Measurements from ENCODE around the gene ZNF335.

Gene ZNF335

GRCh38 chr20:45976086-45976485, 4.1 kb upstream of the ZNF335 start:
- TF ChIP-seq CTCF (conservative IDR thresholded peaks at IDR 0.05; ENCODE audit: low read length) = no peak
- no peak overlapping the region for H3K4me3 ChIP-seq (ENCODE audit: low read length)
- DNase-seq (ENCODE audit: low read depth) = no peak

GRCh38 chr20:45975686-45976085, 3.7 kb upstream of the ZNF335 start:
- no peak for DNase-seq (ENCODE audit: low read depth)
- TF ChIP-seq CTCF (conservative IDR thresholded peaks at IDR 0.05; ENCODE audit: low read length) = no peak
- no peak overlapping the region for H3K4me3 ChIP-seq (ENCODE audit: low read length)

GRCh38 chr20:45974896-45975565, 3.0 kb upstream of the ZNF335 start:
- DNase-seq (ENCODE audit: low read depth) = no peak
- no peak for TF ChIP-seq CTCF (conservative IDR thresholded peaks at IDR 0.05; ENCODE audit: low read length)
- H3K4me3 ChIP-seq (ENCODE audit: low read length) = no peak overlapping the region

- no peak for TF ChIP-seq CTCF (conservative IDR thresholded peaks at IDR 0.05; ENCODE audit: low read length)
- no peak for DNase-seq (ENCODE audit: low read depth)
- H3K4me3 ChIP-seq (ENCODE audit: low read length) = peak overlapping the region; percentile 66
Measured at GRCh38 chr20:45972500-45973183, 639 bp upstream of the ZNF335 start.

GRCh38 chr20:45971425-45971674, 653 bp downstream of the ZNF335 start:
- H3K4me3 ChIP-seq (ENCODE audit: low read length) = peak overlapping the region; percentile 99
- no peak for TF ChIP-seq CTCF (conservative IDR thresholded peaks at IDR 0.05; ENCODE audit: low read length)
- DNase-seq (ENCODE audit: low read depth) = no peak

- H3K4me3 ChIP-seq (ENCODE audit: low read length) = peak overlapping the region; percentile 99
- TF ChIP-seq CTCF (conservative IDR thresholded peaks at IDR 0.05; ENCODE audit: low read length) = no peak
- DNase-seq (ENCODE audit: low read depth) = peak; percentile 39
Measured at GRCh38 chr20:45970646-45971424, 1.2 kb downstream of the ZNF335 start.
